ENCODE data around the gene ZBTB7A.
"Not testable (repeated sequence)": the region's sequence is repeated elsewhere in the genome, so short reads cannot be mapped to it uniquely, and the experiment has no call there.

The ZBTB7A gene

GRCh38 chr19:4012092-4012974 lies 54.4 kb downstream of the ZBTB7A start:
- TF ChIP-seq CTCF (IDR thresholded peaks at IDR 0.05; ENCODE audit: low read depth, low read length), result no peak
- Histone ChIP-seq H3K9me3 (ENCODE audit: insufficient read depth, low read length) (no peaks in the 10 kb centered on the region), H3K27ac (ENCODE audit: low read length) (no peak overlapping the region), H4K20me1 (ENCODE audit: insufficient read depth, low read length) (peaks cover 30% of the 10 kb centered on the region), H3K4me2 (ENCODE audit: low read length) (no peak overlapping the region), H3K4me3 (ENCODE audit: low read length) (no peak overlapping the region), H3K9ac (ENCODE audit: low read length) (no peak overlapping the region), H3K27me3 (ENCODE audit: low read depth, low read length) (no peaks in the 10 kb centered on the region), H3K36me3 (replicated peaks; ENCODE audit: low read depth, low read length) (peaks cover 9% of the 10 kb centered on the region), H2AFZ (ENCODE audit: low read depth, low read length) (no peak overlapping the region), H3K4me1 (ENCODE audit: low read length) (peaks cover 10% of the 10 kb centered on the region), H3K79me2 (ENCODE audit: low read length) (peaks cover 56% of the 10 kb centered on the region)

- not testable (repeated sequence) for H3K4me3 ChIP-seq (ENCODE audit: low read length); H2AFZ ChIP-seq (ENCODE audit: low read depth, low read length); H3K4me2 ChIP-seq (ENCODE audit: low read length); H3K36me3 ChIP-seq (replicated peaks; ENCODE audit: low read depth, low read length); H3K27ac ChIP-seq (ENCODE audit: low read length); H3K9ac ChIP-seq (ENCODE audit: low read length); H3K9me3 ChIP-seq (ENCODE audit: insufficient read depth, low read length); H3K27me3 ChIP-seq (ENCODE audit: low read depth, low read length); H3K4me1 ChIP-seq (ENCODE audit: low read length)
- Histone ChIP-seq H4K20me1 (ENCODE audit: insufficient read depth, low read length) (peaks cover 28% of the 10 kb centered on the region), H3K79me2 (ENCODE audit: low read length) (peaks cover 48% of the 10 kb centered on the region)
Observed at GRCh38 chr19:4011430-4011829, 55.3 kb downstream of the ZBTB7A start.

- peaks cover 28% of the 10 kb centered on the region for H4K20me1 ChIP-seq (ENCODE audit: insufficient read depth, low read length)
- H3K27ac ChIP-seq (ENCODE audit: low read length), result no peak overlapping the region
- no peaks in the 10 kb centered on the region for H3K27me3 ChIP-seq (ENCODE audit: low read depth, low read length)
- no peak overlapping the region for H3K4me2 ChIP-seq (ENCODE audit: low read length)
- H3K9ac ChIP-seq (ENCODE audit: low read length), result no peak overlapping the region
- H2AFZ ChIP-seq (ENCODE audit: low read depth, low read length), result no peak overlapping the region
- H3K9me3 ChIP-seq (ENCODE audit: insufficient read depth, low read length), result no peaks in the 10 kb centered on the region
- no peak overlapping the region for H3K4me3 ChIP-seq (ENCODE audit: low read length)
- no peak for TF ChIP-seq EZH2phosphoT487 (IDR thresholded peaks at IDR 0.05; ENCODE audit: low read depth)
- no peak for TF ChIP-seq CTCF (IDR thresholded peaks at IDR 0.05; ENCODE audit: low read depth, low read length)
- H3K79me2 ChIP-seq (ENCODE audit: low read length), result peaks cover 43% of the 10 kb centered on the region
- peaks cover 8% of the 10 kb centered on the region for H3K36me3 ChIP-seq (replicated peaks; ENCODE audit: low read depth, low read length)
- H3K4me1 ChIP-seq (ENCODE audit: low read length), result peaks cover 10% of the 10 kb centered on the region
Observed at GRCh38 chr19:4010808-4011110, 55.9 kb downstream of the ZBTB7A start.

GRCh38 chr19:4009990-4010807 lies 56.5 kb downstream of the ZBTB7A start:
- Histone ChIP-seq H3K9ac (ENCODE audit: low read length) (no peak overlapping the region), H4K20me1 (ENCODE audit: insufficient read depth, low read length) (peaks cover 28% of the 10 kb centered on the region), H3K4me3 (ENCODE audit: low read length) (no peak overlapping the region), H3K27ac (ENCODE audit: low read length) (no peak overlapping the region), H2AFZ (ENCODE audit: low read depth, low read length) (no peak overlapping the region), H3K9me3 (ENCODE audit: insufficient read depth, low read length) (no peaks in the 10 kb centered on the region), H3K4me1 (ENCODE audit: low read length) (peaks cover 10% of the 10 kb centered on the region), H3K27me3 (ENCODE audit: low read depth, low read length) (no peaks in the 10 kb centered on the region), H3K79me2 (ENCODE audit: low read length) (peaks cover 43% of the 10 kb centered on the region), H3K36me3 (replicated peaks; ENCODE audit: low read depth, low read length) (peaks cover 8% of the 10 kb centered on the region), H3K4me2 (ENCODE audit: low read length) (no peak overlapping the region)
- TF ChIP-seq EZH2phosphoT487 (IDR thresholded peaks at IDR 0.05; ENCODE audit: low read depth), result no peak
- no peak for TF ChIP-seq CTCF (IDR thresholded peaks at IDR 0.05; ENCODE audit: low read depth, low read length)

All from OCI-LY3 (cell line).